Measurements from ENCODE around the gene OTOGL.

The OTOGL gene

DNA sequence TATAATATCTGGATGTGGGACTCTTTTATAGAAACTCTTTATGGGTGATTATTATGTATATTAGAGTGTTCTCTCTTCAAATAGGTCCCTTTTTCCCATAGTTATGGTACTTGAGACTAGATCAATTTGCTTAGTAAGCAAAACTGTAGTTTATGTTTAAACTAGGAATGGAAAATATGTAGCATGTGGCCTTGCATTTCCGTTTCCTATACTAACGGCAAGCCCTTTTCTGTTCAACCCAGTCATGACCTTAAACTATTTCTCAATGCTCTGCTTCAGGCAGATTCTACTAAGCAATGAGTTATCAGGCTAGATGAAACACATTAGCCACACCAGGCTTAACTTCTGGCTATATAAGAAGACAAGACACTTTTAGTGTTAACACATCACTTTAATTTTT lies 84.6 kb downstream of the OTOGL start:
- TF ChIP-seq SIN3A (IDR thresholded peaks at IDR 0.05; ENCODE audit: borderline replicate concordance, insufficient read depth, low read length) (no peak), POLR2AphosphoS5 (IDR thresholded peaks at IDR 0.05; ENCODE audit: low read depth, low read length) (no peak), TAF1 (IDR thresholded peaks at IDR 0.05; ENCODE audit: borderline replicate concordance, insufficient read depth, low read length) (no peak), FOXP2 (optimal IDR thresholded peaks at IDR 0.05; ENCODE audit: borderline replicate concordance, extremely low read depth, extremely low read length, insufficient read depth) (no peak)
- TF ChIP-seq, protein P1, sequence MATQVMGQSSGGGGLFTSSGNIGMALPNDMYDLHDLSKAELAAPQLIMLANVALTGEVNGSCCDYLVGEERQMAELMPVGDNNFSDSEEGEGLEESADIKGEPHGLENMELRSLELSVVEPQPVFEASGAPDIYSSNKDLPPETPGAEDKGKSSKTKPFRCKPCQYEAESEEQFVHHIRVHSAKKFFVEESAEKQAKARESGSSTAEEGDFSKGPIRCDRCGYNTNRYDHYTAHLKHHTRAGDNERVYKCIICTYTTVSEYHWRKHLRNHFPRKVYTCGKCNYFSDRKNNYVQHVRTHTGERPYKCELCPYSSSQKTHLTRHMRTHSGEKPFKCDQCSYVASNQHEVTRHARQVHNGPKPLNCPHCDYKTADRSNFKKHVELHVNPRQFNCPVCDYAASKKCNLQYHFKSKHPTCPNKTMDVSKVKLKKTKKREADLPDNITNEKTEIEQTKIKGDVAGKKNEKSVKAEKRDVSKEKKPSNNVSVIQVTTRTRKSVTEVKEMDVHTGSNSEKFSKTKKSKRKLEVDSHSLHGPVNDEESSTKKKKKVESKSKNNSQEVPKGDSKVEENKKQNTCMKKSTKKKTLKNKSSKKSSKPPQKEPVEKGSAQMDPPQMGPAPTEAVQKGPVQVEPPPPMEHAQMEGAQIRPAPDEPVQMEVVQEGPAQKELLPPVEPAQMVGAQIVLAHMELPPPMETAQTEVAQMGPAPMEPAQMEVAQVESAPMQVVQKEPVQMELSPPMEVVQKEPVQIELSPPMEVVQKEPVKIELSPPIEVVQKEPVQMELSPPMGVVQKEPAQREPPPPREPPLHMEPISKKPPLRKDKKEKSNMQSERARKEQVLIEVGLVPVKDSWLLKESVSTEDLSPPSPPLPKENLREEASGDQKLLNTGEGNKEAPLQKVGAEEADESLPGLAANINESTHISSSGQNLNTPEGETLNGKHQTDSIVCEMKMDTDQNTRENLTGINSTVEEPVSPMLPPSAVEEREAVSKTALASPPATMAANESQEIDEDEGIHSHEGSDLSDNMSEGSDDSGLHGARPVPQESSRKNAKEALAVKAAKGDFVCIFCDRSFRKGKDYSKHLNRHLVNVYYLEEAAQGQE (IDR thresholded peaks at IDR 0.05; ENCODE audit: insufficient read depth in 1 of 2, low read depth in 2 of 2, low read length in 2 of 2), result no peak

DNA sequence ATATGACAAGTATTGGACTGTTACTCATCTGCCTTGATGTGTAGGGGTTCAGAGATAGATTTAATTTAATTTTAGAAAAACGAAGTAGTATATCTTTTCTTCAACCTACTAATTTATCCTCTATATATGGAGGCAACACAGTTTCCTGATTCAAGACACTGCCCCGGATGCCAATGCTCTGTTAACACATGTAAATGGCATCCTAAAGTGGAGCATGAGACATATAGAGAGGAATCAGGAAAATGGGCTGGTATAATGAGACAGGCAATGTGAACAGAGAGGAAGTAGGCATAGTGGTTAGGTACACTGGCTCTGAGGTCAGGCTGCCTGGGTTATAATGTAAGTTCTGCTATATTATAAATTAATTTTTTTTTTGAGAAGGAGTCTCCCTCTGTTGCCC lies 85.6 kb downstream of the OTOGL start:
- no peak for TF ChIP-seq POLR2AphosphoS5 (IDR thresholded peaks at IDR 0.05; ENCODE audit: low read depth, low read length)
- TF ChIP-seq SIN3A (IDR thresholded peaks at IDR 0.05; ENCODE audit: borderline replicate concordance, insufficient read depth, low read length), result no peak
- TF ChIP-seq TAF1 (IDR thresholded peaks at IDR 0.05; ENCODE audit: borderline replicate concordance, insufficient read depth, low read length), result no peak
- TF ChIP-seq, protein P1 (IDR thresholded peaks at IDR 0.05; ENCODE audit: insufficient read depth in 1 of 2, low read depth in 2 of 2, low read length in 2 of 2), result no peak
- TF ChIP-seq FOXP2 (optimal IDR thresholded peaks at IDR 0.05; ENCODE audit: borderline replicate concordance, extremely low read depth, extremely low read length, insufficient read depth), result no peak

DNA sequence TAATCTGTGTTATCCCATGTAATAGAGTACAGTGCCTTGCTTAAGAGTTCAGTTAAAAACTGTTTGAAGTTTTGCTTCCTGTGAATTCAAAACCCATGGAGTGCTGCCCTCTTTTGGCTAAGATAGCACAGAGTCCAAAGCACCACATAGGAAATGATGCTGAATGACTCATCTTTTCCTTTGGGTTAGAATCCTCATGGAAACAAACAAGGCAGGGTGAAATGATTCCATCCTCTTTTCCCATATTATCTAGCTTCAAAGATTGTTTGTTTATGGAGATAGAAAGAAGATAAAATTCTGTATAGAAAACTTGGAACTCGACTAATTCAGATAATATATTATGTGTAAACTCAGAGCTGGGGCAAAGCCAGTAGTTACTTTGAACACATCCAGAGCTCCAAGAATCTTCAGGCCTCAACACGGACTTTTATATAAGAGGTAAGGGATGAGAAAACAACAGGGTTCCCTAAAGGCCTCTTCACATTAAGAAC lies 87.4 kb downstream of the OTOGL start:
- TF ChIP-seq SIN3A (IDR thresholded peaks at IDR 0.05; ENCODE audit: borderline replicate concordance, insufficient read depth, low read length), result 0 out of 2 replicates have a peak, but pooled peaks have one; percentile 48
- TF ChIP-seq FOXP2 (optimal IDR thresholded peaks at IDR 0.05; ENCODE audit: borderline replicate concordance, extremely low read depth, extremely low read length, insufficient read depth), result no peak

DNA sequence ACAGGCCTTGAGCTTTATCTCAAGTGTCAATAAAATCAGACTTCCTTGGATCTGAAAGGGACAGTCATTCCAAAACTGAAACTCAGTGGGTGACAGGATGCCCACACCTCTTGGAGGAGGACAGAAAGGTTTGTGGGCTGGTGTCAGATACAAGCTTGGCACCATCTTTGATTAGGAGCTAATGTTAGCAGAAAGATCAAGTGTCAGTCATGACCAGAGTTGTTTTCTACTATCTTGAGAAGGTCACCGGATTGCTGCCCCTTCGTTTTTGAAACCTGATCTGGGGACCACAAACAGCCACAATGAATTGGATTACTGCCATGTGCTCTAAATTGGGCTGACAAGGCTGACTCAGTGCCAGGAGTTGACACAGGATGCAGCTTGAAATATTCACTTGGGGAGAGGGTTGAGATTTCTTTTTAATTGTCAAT lies 88.3 kb downstream of the OTOGL start:
- TF ChIP-seq, protein P1 (IDR thresholded peaks at IDR 0.05; ENCODE audit: insufficient read depth in 1 of 2, low read depth in 2 of 2, low read length in 2 of 2), result peak in 1 of 2 experiments; percentile 53; a peak in 1 of 4 replicates
- TF ChIP-seq POLR2AphosphoS5 (IDR thresholded peaks at IDR 0.05; ENCODE audit: low read depth, low read length), result no peak; the same call in 1 of the 2 replicates

DNA sequence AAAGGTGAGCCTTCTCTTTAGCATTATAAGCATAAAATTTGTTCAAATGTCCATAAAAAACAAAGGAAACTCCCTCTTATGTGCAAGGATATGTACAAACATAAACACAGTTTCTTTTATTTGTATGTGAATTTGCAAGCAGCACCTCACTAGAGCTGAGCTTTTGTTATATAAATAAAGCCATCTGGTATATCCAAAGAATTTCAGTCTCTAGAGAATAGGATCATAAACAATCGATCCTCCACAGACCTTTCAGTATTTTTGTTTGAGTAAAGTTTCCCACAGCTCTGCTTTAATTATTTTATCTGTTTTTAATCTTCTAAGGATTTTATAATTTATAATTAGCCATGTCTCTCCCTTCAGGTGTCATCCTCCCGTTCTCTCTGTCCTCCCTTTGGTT lies 89.2 kb downstream of the OTOGL start:
- TF ChIP-seq FOXP2 (optimal IDR thresholded peaks at IDR 0.05; ENCODE audit: borderline replicate concordance, extremely low read depth, extremely low read length, insufficient read depth) (no peak), POLR2AphosphoS5 (IDR thresholded peaks at IDR 0.05; ENCODE audit: low read depth, low read length) (no peak), TAF1 (IDR thresholded peaks at IDR 0.05; ENCODE audit: borderline replicate concordance, insufficient read depth, low read length) (no peak), SIN3A (IDR thresholded peaks at IDR 0.05; ENCODE audit: borderline replicate concordance, insufficient read depth, low read length) (no peak)
- TF ChIP-seq, protein P1 (IDR thresholded peaks at IDR 0.05; ENCODE audit: insufficient read depth in 1 of 2, low read depth in 2 of 2, low read length in 2 of 2), result no peak
